Gastroesophageal sphincter (tissue), 3 donors: ENCODE measurements around the gene FAM76B.

Experiments used
- EP300 ChIP-seq: sonication (generic); formaldehyde crosslinking; IDR thresholded peaks from one replicate; pipeline ENCODE4 v1.6.1; 2017; ENCODE audit warnings: antibody characterized with exemption, mild to moderate bottlenecking
- POLR2A ChIP-seq, 2 donors: fragments of 450-650 bp; IDR thresholded peaks; one replicate each; pipeline ENCODE4 v1.6.1; 2017; ENCODE audit warnings: antibody characterized with exemption in 2 of 2, mild to moderate bottlenecking in 2 of 2, moderate library complexity in 1 of 2
- TF ChIP-seq, protein P1 (sequence below), 4 experiments: fragments of 200-600 bp in 2 of 4; fragments of 450-650 bp in 2 of 4; sonication (generic) in 1 of 4; IDR thresholded peaks; one replicate each; pipeline ENCODE4 v1.5.1; 2017 to 2019; ENCODE audit warnings: antibody characterized with exemption in 4 of 4, mild to moderate bottlenecking in 2 of 4, moderate library complexity in 2 of 4

DNA sequence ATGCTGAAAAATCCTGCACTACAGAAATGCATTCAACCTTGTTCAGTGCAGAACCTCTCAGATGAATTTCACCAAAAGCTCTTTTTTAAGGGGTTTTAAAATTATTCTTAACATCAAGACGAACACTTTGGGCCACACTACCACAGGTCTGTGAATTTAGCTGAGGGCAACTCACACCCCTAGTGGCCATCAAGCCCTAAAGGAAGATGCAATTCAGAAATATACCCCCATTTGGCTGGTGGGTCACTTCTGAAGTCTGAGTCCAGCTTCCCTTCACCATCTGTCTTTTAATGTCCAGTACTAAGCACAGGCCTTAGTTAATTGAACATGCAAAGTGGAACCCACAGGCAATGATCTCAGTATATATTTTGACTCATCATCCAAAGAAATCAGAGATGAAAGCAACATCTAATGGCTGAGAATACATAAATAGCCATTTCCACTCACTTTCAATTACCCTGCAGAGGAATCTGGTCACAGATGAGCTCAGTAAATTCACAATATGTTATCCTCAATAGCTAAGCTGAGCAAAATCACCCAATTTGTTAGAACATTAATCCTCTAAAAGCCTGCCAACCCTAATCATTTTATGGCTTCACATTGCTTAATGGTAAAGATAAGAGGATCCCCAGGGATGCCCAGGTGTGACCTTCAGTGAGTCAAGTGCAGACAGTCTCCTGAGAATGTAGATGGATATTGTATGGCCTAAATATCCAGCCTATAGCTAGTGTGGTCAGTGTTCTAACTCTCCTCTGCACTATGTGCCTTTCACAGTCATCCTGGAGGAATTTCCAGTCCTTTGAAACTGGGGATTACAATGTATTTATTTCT lies 50.3 kb downstream of the FAM76B start:
- TF ChIP-seq, protein P1, sequence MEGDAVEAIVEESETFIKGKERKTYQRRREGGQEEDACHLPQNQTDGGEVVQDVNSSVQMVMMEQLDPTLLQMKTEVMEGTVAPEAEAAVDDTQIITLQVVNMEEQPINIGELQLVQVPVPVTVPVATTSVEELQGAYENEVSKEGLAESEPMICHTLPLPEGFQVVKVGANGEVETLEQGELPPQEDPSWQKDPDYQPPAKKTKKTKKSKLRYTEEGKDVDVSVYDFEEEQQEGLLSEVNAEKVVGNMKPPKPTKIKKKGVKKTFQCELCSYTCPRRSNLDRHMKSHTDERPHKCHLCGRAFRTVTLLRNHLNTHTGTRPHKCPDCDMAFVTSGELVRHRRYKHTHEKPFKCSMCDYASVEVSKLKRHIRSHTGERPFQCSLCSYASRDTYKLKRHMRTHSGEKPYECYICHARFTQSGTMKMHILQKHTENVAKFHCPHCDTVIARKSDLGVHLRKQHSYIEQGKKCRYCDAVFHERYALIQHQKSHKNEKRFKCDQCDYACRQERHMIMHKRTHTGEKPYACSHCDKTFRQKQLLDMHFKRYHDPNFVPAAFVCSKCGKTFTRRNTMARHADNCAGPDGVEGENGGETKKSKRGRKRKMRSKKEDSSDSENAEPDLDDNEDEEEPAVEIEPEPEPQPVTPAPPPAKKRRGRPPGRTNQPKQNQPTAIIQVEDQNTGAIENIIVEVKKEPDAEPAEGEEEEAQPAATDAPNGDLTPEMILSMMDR (IDR thresholded peaks at IDR 0.05): no peak
- no peak for TF ChIP-seq EP300
- no peak for TF ChIP-seq POLR2A (IDR thresholded peaks at IDR 0.05)
